ENCODE measurements around the gene RXFP1.

DNA sequence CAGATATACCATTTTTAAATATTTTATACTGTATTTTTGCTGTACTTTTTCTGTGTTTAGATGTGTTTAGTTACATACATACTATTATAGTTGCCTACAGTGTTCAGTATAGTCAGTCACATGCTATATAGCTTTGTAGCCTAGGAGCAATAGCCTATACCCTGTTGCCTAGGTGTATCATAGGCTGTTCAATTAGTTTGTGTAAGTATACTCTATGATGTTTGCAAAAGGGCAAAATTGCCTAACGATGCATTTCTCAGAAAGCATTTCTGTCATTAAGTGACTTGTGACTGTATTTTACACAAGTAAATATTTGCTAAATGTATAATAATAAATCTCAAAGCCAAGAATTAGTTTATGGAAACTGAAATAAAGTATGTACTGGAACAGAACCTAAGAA, 159.9 kb downstream of the RXFP1 start:
- no peak for TF ChIP-seq EP300 (IDR thresholded peaks at IDR 0.05)
- TF ChIP-seq, protein P1, sequence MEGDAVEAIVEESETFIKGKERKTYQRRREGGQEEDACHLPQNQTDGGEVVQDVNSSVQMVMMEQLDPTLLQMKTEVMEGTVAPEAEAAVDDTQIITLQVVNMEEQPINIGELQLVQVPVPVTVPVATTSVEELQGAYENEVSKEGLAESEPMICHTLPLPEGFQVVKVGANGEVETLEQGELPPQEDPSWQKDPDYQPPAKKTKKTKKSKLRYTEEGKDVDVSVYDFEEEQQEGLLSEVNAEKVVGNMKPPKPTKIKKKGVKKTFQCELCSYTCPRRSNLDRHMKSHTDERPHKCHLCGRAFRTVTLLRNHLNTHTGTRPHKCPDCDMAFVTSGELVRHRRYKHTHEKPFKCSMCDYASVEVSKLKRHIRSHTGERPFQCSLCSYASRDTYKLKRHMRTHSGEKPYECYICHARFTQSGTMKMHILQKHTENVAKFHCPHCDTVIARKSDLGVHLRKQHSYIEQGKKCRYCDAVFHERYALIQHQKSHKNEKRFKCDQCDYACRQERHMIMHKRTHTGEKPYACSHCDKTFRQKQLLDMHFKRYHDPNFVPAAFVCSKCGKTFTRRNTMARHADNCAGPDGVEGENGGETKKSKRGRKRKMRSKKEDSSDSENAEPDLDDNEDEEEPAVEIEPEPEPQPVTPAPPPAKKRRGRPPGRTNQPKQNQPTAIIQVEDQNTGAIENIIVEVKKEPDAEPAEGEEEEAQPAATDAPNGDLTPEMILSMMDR (IDR thresholded peaks at IDR 0.05): no peak

Measured in suprapubic skin (tissue), 3 donors.